GM21717 (cell line): Measurements from ENCODE around the gene RAB27A.
"Not testable (repeated sequence)": the region's sequence is repeated elsewhere in the genome, so short reads cannot be mapped to it uniquely, and the experiment has no call there.

Experiments
- ATAC-seq: cut with Tn5 transposase; IDR thresholded peaks from one replicate; pipeline ENCODE4 v1.9.1; 2021; ENCODE audit warnings: mild to moderate bottlenecking, moderate library complexity; ENCODE audit not compliant: unreplicated experiment

The RAB27A gene

DNA sequence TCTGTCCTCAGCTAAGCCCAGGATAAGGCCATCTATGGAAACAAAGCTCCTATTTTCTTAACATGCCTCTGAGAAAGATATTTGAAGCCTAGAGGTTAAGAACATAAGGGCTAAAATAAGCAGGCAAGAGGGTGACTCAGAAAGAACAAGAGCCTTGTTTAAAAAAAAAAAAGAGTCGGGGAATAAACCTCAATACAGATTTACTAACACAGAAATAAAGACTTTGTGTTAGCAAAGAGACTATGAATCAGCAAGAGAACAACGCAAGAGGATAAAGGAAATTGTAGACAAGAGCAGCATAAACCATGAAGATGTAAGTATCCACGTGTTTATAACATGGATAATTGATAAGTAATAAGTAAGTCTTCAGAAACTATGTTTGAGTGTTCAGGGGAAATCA, 36.0 kb downstream of the RAB27A start:
- ATAC-seq, result no peak

DNA sequence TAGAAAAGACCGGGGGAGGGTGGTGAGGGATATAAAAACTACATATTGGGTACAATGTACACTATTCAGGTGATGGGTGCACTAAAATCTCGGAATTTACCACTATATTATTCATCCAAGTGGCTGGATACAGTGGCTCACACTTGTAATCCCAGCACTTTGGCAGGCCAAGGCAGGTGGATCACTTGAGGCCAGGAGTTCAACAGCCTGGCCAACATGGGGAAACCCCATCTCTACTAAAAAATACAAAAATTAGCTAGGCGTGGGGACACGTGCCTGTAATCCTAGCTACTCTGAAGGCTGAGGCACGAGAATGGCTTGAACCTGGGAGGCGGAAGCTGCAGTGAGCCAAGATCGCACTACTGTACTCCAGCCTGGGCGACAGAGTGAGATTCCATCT, 37.4 kb downstream of the RAB27A start:
- ATAC-seq, result not testable (repeated sequence)

DNA sequence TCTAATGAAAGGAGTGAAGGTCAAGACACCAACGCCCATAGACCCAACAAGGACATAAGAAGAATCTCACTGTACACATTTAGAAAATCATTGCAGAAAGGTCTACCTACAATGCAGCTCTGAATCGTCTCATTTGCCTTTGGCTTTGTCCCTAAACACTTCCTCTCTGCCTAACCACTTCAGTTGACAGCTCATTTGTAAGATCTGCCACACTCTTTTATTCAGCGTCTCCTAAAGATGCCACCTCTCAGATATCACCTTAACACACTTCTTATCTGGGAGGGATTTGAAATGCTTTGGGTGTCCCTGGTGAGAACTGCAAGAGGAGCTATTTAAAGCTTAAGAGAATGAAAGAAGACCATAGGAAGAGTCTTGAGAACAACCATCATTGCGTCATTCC, 38.7 kb downstream of the RAB27A start:
- no peak for ATAC-seq

DNA sequence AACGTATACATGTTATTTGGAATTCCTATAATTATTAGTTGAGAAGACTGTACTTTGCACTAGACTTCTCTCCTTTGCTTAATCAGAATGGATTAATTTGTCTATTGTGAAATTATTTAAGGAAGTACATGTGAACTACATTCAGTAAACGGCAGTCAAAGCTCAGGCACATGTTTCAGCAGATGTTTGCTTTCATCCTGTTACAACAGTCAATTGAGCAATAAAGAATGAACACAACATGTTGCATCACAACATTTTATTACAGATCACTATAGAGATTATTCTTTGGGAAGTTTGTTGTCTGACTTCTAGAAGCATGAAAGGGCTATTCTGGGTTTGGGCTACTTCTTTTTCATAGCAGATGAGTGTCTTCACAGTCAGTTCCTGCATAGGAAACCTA, 39.2 kb downstream of the RAB27A start:
- ATAC-seq, result no peak

DNA sequence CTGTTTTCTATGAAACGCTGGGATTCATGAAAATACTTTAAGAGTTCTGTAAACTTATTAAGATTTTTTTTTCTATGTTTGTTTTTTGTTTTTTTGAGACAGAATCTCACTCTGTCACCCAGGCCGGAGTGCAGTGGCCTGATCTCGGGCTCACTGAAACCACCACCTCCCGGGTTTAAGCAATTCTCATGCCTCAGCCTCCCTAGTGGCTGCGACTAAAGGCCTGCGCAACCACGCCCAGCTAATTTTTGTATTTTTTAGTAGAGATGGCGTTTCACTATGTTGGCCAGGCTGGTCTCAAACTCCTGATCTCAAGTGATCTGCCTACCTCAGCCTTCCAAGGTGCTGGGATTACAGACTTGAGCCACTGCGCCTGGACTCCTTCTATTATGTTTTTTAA, 39.7 kb downstream of the RAB27A start:
- ATAC-seq, result not testable (repeated sequence)

DNA sequence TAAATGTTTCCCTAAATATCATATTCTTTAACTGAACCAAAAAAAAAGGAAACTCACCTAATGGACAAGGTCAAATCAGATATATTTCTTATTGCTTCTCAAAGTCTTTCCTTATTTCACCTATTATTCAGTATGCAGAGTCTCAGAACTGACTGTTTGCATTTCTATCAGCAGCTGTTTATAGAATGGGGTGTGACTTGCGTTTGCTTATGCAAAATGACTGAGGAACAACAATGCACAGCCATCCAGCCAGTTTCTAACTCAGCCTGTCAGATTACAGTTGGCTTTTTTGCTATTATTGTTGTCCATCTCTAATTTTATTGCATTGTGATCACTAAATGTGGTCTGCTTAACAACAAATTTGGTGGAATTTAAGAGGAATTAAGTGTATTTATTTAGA, 40.7 kb downstream of the RAB27A start:
- ATAC-seq, result no peak

DNA sequence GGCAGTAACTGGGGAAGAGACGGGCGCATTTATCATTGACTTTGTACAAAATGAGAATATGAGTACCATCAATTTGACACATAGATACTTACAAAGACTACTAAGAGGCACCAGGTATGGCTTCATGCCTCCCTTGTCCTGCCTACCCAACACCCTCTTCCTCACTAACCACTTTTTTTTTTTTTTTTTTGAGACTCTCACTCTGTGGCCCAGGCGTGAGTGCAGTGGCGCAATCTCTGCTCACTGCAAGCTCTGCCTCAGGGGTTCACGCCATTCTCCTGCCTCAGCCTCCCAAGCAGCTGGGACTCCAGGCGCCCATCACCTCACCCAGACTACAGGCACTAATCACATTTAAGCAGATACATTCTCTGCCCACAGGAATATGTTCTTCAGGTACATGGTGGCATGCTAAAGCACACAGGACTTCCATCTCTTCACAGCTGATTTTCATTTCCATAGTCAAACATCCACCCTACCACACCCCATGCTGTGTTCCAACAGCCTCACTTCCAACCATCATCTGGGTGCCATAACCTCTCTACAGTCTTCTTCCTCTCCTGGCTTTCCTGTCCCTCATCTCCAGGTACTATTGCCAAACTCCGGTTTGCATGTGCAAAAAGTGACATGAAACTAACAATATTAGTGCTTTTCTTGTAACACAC, 41.7 kb downstream of the RAB27A start:
- no peak for ATAC-seq

DNA sequence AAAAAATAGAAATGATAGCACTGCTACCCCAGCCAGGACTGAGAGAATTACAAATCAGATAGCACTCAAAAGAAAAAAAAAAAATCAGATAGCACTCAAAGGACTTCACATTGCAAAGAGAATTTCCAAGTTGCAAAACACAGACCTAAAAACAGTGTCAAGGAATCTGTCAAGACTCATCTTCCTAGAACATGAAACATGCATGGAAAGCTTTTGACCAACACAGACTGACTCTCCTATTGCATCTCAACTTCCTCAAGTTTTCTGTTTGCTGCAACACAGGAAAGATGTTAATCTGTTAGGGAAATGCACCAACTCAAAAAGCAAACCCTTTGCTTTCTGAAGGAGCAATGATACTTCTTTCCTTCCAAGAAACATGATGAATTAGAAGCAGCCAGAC, 42.3 kb downstream of the RAB27A start:
- no peak for ATAC-seq

DNA sequence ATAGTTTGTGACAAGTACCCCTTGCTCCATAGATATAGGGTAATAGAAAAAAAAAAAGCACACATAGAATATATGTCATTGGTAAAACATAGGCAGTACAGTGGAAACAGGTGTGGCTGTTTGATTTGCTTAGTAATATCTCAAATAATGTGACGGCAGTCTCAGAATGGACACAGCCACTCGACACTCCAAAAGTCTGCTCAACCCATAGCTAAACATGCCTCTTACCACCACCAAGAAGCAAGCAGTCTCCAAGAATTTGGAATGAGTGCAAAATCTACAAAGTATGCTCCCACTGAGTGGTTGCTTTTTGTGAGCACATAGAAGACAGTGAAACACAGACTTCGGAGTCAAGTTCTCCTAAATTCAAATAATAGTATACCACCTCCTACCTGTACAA, 43.0 kb downstream of the RAB27A start:
- ATAC-seq, result no peak

DNA sequence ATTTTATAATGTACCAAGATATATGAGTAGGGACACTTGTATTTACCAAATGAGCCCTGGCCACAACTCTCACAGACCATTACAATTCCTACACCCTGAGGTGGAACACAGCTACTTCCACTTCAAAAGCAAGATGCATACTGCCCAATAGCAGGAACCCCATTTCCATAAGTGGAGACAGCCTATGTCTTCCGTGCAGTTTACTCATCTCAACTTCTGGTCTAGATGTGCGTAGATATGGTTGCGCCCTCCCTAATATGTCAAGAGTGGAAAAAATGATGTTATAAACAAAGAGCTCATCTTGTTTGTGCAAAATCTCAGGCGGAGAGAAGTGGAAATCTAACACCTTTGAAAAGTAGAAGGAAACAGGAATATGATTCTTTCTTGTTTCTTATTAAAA, 44.6 kb downstream of the RAB27A start:
- no peak for ATAC-seq

DNA sequence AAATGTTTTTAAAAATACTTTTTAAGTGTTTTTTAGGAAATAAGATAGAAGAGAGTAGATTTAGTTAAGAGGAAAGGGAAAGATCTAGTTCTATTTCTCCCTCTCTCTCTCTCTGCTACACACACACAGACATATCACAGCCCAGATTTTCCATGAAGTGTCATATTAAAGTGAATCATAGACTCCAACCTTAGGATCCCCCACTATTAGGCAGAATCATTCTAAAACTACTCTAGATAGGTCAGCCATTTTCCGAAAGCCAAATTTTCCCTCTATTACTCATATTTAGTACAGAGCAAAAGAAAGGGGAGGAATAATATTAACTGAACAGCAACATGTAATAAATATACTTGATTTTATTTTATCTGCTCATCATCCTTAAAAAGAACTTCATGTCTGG, 47.7 kb downstream of the RAB27A start:
- ATAC-seq, result no peak

DNA sequence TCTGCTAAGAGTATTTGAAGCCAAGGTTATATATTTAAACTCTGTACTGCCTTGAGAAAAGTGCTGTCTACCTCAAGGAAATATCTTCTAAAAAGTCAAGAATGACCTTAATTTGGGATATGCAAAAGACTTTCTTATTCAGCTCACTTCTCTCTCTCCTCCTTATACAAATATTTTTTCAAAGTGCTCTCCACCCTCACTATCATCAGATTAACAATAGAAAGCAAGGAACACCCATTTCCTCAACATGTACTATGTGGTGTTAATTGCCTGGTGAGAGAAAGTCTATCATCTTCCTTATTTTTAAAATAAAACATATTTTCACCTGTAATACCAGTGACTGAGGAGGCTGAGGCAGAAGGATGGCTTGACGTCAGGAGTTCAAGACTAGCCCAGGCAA, 48.4 kb downstream of the RAB27A start:
- no peak for ATAC-seq

DNA sequence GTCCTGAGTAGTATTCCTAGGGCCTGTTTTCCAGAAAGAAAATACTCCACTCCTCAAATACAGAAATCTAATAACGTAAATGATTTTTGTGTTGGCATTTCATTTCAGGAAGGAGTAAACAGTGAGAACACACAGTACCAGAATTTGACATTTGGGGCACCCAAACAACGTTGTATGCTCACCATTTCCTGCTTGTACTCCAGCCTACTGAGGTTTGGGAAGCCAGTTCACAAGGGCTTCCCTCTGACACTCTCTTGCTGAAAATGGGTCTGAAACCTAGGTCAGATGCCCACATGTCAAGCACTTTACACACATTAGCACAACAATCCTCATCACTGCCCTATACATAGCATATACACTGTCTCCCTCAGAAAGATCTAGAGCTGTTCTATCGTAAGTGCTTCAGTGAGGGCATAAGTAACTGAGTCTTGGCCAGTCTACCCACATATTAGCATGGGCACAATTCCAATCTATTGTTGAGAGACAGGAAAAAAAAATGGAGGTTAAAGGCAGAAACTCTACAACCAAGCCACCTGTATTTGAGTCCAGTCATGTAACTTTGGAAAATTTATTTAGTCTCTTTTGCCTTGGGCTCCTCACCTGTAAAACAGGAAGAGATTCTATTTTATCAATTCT, 49.4 kb downstream of the RAB27A start:
- no peak for ATAC-seq

DNA sequence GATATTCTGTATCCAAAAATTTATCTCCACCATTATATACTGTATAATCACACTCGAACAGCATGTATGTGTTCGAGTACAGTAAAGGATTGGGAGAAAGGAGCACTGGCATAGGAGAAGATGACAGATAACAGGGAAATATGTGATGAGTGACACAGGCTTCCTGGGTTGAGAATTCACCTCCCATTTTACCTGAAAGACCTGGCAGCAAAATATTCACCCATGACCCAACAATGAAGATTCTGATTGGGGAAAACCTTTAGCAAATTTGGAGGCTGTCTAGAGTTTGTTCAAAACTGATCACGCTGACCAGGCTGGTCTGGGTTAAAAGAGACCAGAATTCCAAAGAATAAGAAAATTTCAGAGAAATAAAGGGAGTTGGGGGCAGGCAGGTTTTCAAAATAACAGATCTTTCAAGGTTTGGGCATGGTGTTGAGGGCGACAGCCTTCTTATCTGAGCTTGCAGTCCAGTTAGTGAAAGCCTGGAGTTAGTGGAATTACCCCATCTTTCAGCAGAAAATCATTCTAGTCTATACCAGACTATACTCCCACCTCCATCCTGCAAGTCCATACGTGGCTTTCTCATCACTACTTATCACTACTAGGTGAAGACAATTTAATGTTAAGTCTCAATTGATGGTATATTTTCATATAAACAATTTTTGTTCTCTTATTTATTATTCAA, 50.0 kb downstream of the RAB27A start:
- ATAC-seq, result no peak

DNA sequence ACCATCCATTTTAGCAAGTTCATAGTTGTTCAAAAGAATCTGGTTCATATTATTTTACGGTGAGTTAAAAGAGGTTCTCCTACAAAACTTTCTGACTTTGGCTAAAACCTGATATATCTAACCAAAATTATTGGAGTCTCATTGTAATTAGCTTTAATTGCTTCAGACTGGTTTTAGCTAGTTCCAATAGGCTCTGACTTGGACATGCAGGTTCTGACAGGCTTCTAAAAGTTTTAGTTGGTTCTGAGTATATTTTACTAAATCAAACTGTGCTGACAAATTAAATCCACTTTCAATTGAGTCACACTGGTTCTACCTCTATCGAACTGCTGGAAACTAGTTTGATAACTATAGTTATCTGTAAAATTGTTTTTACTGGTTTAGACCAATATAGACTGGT, 50.7 kb downstream of the RAB27A start:
- ATAC-seq, result no peak

DNA sequence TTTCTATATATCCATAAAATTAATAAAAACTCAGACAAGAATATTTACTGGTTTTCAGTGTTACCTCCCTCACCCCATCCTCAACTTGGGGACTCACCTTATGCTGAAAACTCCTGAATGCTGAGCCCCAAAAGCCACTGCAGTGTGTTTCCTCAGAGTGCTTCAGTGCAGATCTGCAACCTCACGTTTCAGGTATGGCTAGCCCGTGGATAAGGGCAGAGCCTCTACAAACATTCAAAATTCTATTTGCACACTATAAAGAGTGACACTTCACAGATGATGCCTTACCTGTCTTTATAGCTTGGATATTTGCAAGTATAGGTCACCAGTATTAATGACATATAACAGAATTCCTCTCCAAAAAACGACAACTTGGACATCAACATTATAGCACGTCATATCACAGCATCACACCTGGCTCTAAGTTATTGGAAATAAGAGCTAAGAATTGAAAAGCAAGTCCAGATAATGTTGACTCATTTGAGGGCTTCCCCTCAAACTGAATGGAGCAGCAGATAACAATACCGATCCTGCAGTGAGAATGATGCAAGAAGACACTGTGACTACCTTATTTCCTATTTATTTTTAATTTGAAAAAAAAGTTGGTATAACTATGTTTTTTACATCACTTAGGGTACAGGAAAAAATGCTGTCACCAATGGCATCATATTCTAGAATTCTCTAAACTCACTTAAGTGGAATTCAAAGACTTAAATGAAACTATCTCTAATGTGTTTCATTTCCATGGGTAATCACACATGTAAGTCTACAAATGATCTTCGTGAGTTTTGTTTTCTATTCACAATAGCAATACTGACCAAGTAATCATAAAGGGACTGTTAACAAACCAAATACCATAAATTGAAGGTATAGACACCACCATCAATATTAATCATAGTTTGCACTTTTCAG, 52.1 kb downstream of the RAB27A start:
- no peak for ATAC-seq

DNA sequence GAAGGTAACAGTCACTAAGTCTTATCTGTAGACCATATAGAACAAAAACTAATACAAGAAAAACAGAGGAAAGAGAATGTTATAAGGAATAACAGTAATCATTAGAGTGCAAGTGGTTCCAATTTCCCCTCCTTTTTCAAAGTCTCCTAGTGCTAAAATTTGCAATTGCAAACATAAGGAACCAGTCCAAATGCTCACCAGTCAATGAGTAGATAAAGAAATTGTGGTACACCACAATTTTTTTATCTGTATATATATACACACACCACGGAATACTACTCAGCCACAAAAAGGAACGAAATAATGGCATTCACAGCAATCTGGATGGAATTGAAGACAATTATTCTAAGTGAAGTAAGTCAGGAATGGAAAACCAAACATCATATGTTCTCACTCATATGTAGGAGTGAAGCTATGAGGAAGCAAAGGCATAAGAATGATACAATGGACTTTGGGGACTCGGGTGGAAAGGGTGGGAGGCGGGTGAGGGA, 54.0 kb downstream of the RAB27A start:
- ATAC-seq, result no peak

DNA sequence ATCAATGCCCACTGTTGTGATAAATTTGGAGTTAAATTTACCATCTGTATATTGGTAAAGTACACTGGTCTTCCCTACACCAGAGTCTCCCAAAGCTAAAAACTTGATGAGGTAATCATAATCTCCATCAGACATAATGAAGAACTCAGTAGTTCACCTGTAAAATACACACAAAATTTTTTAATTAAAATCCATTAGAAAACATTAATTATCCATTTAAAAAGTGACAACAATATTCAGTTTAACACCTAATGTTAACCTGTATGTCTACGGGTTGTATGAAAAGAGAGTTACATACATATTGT, 54.9 kb downstream of the RAB27A start:
- no peak for ATAC-seq

DNA sequence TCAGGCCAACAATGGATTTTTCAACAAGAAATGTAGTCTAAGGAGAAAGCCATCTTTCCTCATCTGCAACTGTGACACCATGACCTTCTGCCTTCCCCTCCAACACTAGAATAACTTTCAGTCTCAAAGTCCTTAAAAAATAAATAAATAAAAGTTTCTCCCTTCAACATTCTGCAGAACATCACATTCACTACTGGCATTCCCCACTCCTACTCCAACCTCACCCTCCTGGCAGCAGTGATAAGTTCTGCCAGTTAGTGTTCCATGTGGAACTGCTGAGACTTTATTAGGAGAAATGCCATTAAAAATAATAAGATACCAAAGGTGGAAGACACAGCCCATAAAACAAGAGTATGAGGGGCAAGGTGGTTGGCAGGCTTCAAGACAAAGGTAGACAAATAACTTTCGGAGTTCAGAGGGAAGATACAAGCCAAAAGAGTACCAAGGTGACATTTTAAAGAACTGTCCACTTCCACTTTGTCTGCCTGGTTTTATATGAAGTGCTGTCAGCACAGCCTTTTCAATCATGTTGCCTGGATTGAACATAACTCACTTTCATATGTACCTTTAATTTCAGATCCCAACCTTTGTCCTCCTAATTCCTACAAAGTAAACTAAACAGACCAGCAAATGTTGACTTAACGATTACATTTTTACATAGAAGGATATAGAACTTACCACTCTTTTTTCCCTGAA, 55.4 kb downstream of the RAB27A start:
- ATAC-seq, result no peak

DNA sequence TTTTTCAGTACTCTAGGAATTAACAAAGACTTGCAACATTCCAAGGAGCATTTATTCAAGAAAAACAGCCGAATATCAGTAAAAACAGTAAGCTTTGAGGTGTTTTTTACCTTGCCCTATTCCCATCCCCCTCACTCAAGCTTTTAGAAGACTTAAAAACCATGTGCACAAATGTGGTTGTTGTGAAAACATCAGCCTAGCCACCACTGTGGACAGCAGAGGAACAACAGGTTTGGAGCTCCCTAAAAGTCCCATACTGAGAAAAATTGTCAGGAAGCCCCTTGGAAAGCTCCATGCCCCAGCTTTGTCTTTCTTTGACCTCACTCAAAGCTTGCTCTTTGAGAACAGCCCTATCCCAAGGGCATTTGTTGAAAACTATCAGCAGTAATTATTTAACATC, 58.2 kb downstream of the RAB27A start:
- no peak for ATAC-seq

DNA sequence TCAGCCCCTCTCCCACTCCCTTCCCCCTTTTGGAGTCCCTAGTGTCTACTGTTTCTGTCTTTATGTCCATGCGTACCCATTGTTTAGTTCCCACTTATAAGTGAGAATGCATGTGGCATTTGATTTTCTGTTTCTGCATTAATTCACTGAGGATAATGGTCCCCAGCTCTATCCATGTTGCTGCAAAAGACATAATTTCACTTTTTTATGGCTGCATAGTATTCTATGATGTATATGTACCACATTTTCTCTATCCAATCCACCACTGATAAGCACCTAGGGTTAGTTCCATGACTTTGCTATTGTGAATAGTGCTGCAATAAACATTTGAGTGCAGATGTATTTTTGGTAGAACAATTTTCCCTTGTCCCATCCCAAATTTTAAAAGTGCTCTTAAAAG, 58.7 kb downstream of the RAB27A start:
- no peak for ATAC-seq
